ENCODE measurements around the gene SUN2. TPM values are rescaled to one million over a fixed set of nuclear protein-coding genes. Genes with fewer than 3 reads are reported as not detected.

SUN2 gene
- total RNA-seq, 1 donor from 2014 or later: 16.2 TPM

DNA sequence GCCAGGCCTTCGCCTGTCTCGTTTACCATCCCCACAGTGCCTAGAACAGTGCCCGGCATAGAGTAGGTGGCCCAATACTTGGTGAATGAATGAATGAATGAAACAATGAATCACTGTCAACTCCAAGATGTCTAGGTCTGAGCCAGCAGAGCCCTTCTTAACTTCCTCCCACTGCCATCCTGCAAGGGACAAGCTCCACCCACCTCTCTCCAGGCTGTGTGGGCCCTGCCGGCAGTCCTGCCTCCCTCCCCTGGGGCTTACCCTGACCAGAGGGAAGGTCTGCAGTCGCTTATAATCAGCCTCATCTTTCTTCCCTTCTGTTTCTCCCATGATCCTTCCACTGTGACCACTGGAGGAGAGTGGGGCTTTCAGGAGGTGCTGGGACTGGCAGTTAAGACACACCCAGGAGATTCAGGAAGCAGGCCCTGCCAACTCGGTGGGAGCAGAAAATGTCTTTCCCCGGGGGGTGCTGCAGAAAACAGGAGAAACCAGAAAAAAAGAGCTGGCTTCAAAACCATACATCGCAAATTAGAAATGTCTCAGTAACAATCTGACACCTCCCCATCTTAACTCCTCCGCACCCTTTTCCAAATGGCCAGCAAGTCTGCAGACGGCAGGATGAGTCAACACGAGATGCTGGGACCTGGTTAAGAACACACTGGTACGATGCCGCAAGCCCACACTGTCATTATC, 26.8 kb upstream of the SUN2 start:
- Histone ChIP-seq H3K27ac (no peak overlapping the region), H3K9ac (peak overlapping the region; percentile 32), H4K20me1 (ENCODE audit: low read depth) (peaks cover 3% of the 10 kb centered on the region), H3K4me2 (no peak overlapping the region), H3F3A (ENCODE audit: low read depth) (no peaks in the 10 kb centered on the region), H3K9me3 (ENCODE audit: low read depth) (no peaks in the 10 kb centered on the region), H3K79me2 (ENCODE audit: low read depth) (no peaks in the 10 kb centered on the region), H3K4me3 (no peak overlapping the region), H3K36me3 (no peaks in the 10 kb centered on the region), H2AFZ (replicated peaks) (no peak overlapping the region), H3K4me1 (peaks cover 7% of the 10 kb centered on the region), H3K27me3 (no peaks in the 10 kb centered on the region)
- H3K4me1 Mint-ChIP-seq: peaks cover 10% of the 10 kb centered on the region
- H3K36me3 Mint-ChIP-seq: peaks cover 5% of the 10 kb centered on the region
- H3K9me3 Mint-ChIP-seq: no peaks in the 10 kb centered on the region
- no peak overlapping the region for H3K27ac Mint-ChIP-seq
- H3K27me3 Mint-ChIP-seq (ENCODE audit: insufficient read depth, low read depth): no peaks in the 10 kb centered on the region
- no peak overlapping the region for H3K4me3 Mint-ChIP-seq
- no peak for TF ChIP-seq EZH2phosphoT487 (IDR thresholded peaks at IDR 0.05)
- TF ChIP-seq EZH2 (IDR thresholded peaks at IDR 0.05): no peak
- TF ChIP-seq, protein P1, sequence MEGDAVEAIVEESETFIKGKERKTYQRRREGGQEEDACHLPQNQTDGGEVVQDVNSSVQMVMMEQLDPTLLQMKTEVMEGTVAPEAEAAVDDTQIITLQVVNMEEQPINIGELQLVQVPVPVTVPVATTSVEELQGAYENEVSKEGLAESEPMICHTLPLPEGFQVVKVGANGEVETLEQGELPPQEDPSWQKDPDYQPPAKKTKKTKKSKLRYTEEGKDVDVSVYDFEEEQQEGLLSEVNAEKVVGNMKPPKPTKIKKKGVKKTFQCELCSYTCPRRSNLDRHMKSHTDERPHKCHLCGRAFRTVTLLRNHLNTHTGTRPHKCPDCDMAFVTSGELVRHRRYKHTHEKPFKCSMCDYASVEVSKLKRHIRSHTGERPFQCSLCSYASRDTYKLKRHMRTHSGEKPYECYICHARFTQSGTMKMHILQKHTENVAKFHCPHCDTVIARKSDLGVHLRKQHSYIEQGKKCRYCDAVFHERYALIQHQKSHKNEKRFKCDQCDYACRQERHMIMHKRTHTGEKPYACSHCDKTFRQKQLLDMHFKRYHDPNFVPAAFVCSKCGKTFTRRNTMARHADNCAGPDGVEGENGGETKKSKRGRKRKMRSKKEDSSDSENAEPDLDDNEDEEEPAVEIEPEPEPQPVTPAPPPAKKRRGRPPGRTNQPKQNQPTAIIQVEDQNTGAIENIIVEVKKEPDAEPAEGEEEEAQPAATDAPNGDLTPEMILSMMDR (IDR thresholded peaks at IDR 0.05): no peak
- peak; percentile 36 for DNase-seq (ENCODE audit: low spot score)

DNA sequence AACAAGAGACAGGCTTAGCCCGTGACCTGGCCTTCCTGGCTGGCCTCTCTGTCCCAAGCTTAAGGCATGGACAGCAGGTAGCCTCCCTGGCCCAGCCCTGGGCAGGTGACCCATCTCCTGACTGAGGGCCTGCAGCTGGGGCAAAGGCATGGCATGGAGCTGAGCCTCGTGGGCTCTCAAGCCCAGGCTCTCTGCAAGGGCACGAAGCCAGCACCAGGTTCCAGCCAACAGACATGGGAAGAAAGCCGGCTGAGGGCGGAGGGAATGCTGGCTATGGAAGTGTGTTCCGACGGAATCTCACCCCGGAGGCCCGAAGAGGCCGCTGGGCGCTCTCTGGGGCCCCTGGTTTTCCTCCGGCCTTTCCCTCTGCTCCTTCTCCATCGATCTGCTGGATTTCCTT, 25.2 kb upstream of the SUN2 start:
- Histone ChIP-seq H2AFZ (replicated peaks) (no peak overlapping the region), H3K4me3 (no peak overlapping the region), H3K4me1 (peaks cover 7% of the 10 kb centered on the region), H3K36me3 (no peaks in the 10 kb centered on the region), H3K4me2 (no peak overlapping the region), H3K27ac (no peak overlapping the region), H3K79me2 (ENCODE audit: low read depth) (no peaks in the 10 kb centered on the region), H3K9ac (no peak overlapping the region), H3K27me3 (no peaks in the 10 kb centered on the region), H4K20me1 (ENCODE audit: low read depth) (no peaks in the 10 kb centered on the region), H3F3A (ENCODE audit: low read depth) (no peaks in the 10 kb centered on the region), H3K9me3 (ENCODE audit: low read depth) (no peaks in the 10 kb centered on the region)
- Mint-ChIP-seq H3K27ac (no peak overlapping the region), H3K9me3 (no peaks in the 10 kb centered on the region), H3K4me1 (peaks cover 10% of the 10 kb centered on the region), H3K36me3 (peaks cover 5% of the 10 kb centered on the region), H3K4me3 (no peak overlapping the region), H3K27me3 (ENCODE audit: insufficient read depth, low read depth) (no peaks in the 10 kb centered on the region)
- TF ChIP-seq, protein P1 (IDR thresholded peaks at IDR 0.05): no peak
- TF ChIP-seq EZH2 (IDR thresholded peaks at IDR 0.05) (no peak), EZH2phosphoT487 (IDR thresholded peaks at IDR 0.05) (no peak)
- DNase-seq (ENCODE audit: low spot score): no peak

GRCh38 chr22:38777087-38777671, 21.4 kb upstream of the SUN2 start:
- Mint-ChIP-seq H3K4me3 (no peak overlapping the region), H3K4me1 (peaks cover 5% of the 10 kb centered on the region), H3K9me3 (no peaks in the 10 kb centered on the region), H3K27ac (no peak overlapping the region), H3K27me3 (ENCODE audit: insufficient read depth, low read depth) (peaks cover 5% of the 10 kb centered on the region), H3K36me3 (peaks cover 5% of the 10 kb centered on the region)
- TF ChIP-seq EZH2 (IDR thresholded peaks at IDR 0.05) (no peak), EZH2phosphoT487 (IDR thresholded peaks at IDR 0.05) (no peak)
- TF ChIP-seq, protein P1 (IDR thresholded peaks at IDR 0.05): no peak
- no peak for DNase-seq (ENCODE audit: low spot score)
- Histone ChIP-seq H3F3A (ENCODE audit: low read depth) (no peaks in the 10 kb centered on the region), H3K9ac (no peak overlapping the region), H3K9me3 (ENCODE audit: low read depth) (no peaks in the 10 kb centered on the region), H3K27me3 (no peaks in the 10 kb centered on the region), H4K20me1 (ENCODE audit: low read depth) (no peaks in the 10 kb centered on the region), H3K27ac (no peak overlapping the region), H3K79me2 (ENCODE audit: low read depth) (no peaks in the 10 kb centered on the region), H3K36me3 (no peaks in the 10 kb centered on the region), H3K4me3 (no peak overlapping the region), H3K4me1 (peaks cover under 1% of the 10 kb centered on the region), H3K4me2 (no peak overlapping the region), H2AFZ (replicated peaks) (no peak overlapping the region)
